ENCODE results near the gene GRIP1.

DNA sequence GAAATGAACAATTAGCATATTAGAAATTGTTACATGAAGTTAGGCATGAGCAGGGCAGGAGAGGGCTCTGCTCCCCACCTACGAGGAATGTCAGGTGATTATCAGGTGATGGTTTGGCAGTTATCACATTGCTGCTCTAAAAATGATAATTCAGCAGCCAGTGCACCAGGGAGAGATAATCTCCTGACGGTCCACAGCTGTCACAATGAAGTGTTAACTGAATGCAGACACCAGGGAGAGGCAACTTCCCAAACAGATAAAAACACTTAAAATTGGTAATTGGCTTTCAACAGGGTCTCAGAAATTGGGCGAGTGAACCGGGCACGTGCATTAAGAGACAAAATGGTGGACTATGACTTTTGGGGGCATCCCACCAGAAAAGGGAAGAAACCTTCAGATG is 176.0 kb downstream of the GRIP1 start:
- TF ChIP-seq, protein P1, sequence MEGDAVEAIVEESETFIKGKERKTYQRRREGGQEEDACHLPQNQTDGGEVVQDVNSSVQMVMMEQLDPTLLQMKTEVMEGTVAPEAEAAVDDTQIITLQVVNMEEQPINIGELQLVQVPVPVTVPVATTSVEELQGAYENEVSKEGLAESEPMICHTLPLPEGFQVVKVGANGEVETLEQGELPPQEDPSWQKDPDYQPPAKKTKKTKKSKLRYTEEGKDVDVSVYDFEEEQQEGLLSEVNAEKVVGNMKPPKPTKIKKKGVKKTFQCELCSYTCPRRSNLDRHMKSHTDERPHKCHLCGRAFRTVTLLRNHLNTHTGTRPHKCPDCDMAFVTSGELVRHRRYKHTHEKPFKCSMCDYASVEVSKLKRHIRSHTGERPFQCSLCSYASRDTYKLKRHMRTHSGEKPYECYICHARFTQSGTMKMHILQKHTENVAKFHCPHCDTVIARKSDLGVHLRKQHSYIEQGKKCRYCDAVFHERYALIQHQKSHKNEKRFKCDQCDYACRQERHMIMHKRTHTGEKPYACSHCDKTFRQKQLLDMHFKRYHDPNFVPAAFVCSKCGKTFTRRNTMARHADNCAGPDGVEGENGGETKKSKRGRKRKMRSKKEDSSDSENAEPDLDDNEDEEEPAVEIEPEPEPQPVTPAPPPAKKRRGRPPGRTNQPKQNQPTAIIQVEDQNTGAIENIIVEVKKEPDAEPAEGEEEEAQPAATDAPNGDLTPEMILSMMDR (IDR thresholded peaks at IDR 0.05) = no peak
- TF ChIP-seq POLR2A (IDR thresholded peaks at IDR 0.05) = no peak

Data from vagina (tissue), 2 donors.